Activated CD8-positive, alpha-beta memory T cell treated with anti-CD3 and anti-CD28 coated beads, Interleukin-2, amount 50 U/mL, for 24 hours (primary cell): ENCODE data around the gene OTUD5.
A peak's percentile ranks its signal among the peaks of the same experiment; 100 is the strongest.
"Not testable (repeated sequence)": the region's sequence is repeated elsewhere in the genome, so short reads cannot be mapped to it uniquely, and the experiment has no call there.

ENCODE experiments used
- DNase-seq: peaks from one replicate; pipeline ENCODE4 v3.0.0-alpha.2; 2020; ENCODE audit errors: extremely low read depth

Gene OTUD5

GRCh38 chrX:48957477-48957826, at the start of gene OTUD5:
Gene OTUD5 (minus strand): TSS chrX:48957607. CDS start chrX:48957570, 37 bp downstream.
- DNase-seq, result no peak

- no peak for DNase-seq
These were observed 46.3 kb upstream of the OTUD5 start for GRCh38 chrX:49003696-49004095.

GRCh38 chrX:49002091-49002935, 44.9 kb upstream of the OTUD5 start, which contains the start of gene GRIPAP1:
Gene GRIPAP1 (minus strand): TSS chrX:49002264. CDS start chrX:49002229, 35 bp downstream.
- DNase-seq, result peak; percentile 42

GRCh38 chrX:49001521-49002090, 44.2 kb upstream of the OTUD5 start:
- DNase-seq, result peak; percentile 14

GRCh38 chrX:49000636-49001035, 43.2 kb upstream of the OTUD5 start:
- DNase-seq, result no peak

- no peak for DNase-seq
These were observed 41.6 kb upstream of the OTUD5 start for GRCh38 chrX:48999030-48999429.

GRCh38 chrX:48998391-48998790, 41.0 kb upstream of the OTUD5 start:
- DNase-seq, result no peak

GRCh38 chrX:48997865-48998264, 40.5 kb upstream of the OTUD5 start:
- DNase-seq, result no peak

GRCh38 chrX:48997455-48997854, 40.0 kb upstream of the OTUD5 start:
- DNase-seq, result no peak

- no peak for DNase-seq
These were observed 39.6 kb upstream of the OTUD5 start for GRCh38 chrX:48996969-48997368.

GRCh38 chrX:48992341-48992740, 34.9 kb upstream of the OTUD5 start:
- DNase-seq, result no peak

GRCh38 chrX:48989483-48989882, 32.1 kb upstream of the OTUD5 start:
- no peak for DNase-seq

GRCh38 chrX:48983896-48984295, 26.5 kb upstream of the OTUD5 start:
- DNase-seq, result no peak

- DNase-seq, result no peak
These were observed 25.7 kb upstream of the OTUD5 start for GRCh38 chrX:48983081-48983480.

GRCh38 chrX:48981178-48981577, 23.8 kb upstream of the OTUD5 start:
- DNase-seq, result no peak

- DNase-seq, result not testable (repeated sequence)
These were observed 22.9 kb upstream of the OTUD5 start for GRCh38 chrX:48980341-48980740.

GRCh38 chrX:48978226-48978625, 20.8 kb upstream of the OTUD5 start:
- DNase-seq, result no peak

- no peak for DNase-seq
These were observed 18.7 kb upstream of the OTUD5 start for GRCh38 chrX:48976086-48976485.

GRCh38 chrX:48975541-48975940, 18.1 kb upstream of the OTUD5 start:
- no peak for DNase-seq

- no peak for DNase-seq
These were observed 17.6 kb upstream of the OTUD5 start for GRCh38 chrX:48975041-48975440.

- DNase-seq, result no peak
These were observed 17.2 kb upstream of the OTUD5 start for GRCh38 chrX:48974574-48974973.

- DNase-seq, result no peak
These were observed 16.6 kb upstream of the OTUD5 start for GRCh38 chrX:48974033-48974432.
